ENCODE measurements around the gene CCL5. TPM values are rescaled to one million over a fixed set of nuclear protein-coding genes. Genes with fewer than 3 reads are reported as not detected.

CCL5 gene
- total and polyA plus RNA-seq, 7 donors = 1.8 to 15.5 (median 2.9) TPM; not detected in 1

DNA sequence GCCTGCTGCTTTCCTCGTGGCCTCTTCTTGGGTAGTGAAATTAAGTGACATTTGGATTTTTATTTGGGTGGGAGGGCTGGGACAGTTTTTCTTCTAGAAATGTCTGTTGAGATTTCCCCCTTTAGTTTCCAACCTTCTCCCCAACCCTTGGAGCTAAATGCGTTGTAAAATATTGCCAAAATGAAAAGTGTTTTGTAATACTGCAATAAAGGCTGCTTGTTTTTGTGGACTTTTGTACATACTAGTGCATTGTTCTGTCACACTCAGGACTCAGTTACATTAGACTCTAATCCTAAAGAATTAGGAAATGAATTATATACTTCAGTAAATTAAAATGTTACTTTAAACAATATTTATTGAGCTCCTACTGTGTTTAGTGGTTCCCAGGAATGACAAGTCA is 33.2 kb downstream of the CCL5 start:
- H3K36me3 ChIP-seq = peaks cover 26 to 81% (median 47%) of the 10 kb centered on the region in 4 donors
- TF ChIP-seq, protein P1, sequence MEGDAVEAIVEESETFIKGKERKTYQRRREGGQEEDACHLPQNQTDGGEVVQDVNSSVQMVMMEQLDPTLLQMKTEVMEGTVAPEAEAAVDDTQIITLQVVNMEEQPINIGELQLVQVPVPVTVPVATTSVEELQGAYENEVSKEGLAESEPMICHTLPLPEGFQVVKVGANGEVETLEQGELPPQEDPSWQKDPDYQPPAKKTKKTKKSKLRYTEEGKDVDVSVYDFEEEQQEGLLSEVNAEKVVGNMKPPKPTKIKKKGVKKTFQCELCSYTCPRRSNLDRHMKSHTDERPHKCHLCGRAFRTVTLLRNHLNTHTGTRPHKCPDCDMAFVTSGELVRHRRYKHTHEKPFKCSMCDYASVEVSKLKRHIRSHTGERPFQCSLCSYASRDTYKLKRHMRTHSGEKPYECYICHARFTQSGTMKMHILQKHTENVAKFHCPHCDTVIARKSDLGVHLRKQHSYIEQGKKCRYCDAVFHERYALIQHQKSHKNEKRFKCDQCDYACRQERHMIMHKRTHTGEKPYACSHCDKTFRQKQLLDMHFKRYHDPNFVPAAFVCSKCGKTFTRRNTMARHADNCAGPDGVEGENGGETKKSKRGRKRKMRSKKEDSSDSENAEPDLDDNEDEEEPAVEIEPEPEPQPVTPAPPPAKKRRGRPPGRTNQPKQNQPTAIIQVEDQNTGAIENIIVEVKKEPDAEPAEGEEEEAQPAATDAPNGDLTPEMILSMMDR (IDR thresholded peaks at IDR 0.05) = no peak
- TF ChIP-seq EP300 (IDR thresholded peaks at IDR 0.05) (no peak), POLR2AphosphoS5 (IDR thresholded peaks at IDR 0.05) (no peak), POLR2A (IDR thresholded peaks at IDR 0.05) (no peak)
- intact Hi-C loops (cut with DNase I) = no loop called here
- H3K27ac ChIP-seq = no peak overlapping the region
- H3K27me3 ChIP-seq = no peaks in the 10 kb centered on the region
- no peak overlapping the region for H3K4me3 ChIP-seq
- H3K9me3 ChIP-seq = no peaks in the 10 kb centered on the region
- 37 to 71% methylated on average over 2 of the region's 2 CpGs for WGBS, 2 donors
- H3K4me1 ChIP-seq = no peaks in the 10 kb centered on the region
- DNase-seq = no peak

DNA sequence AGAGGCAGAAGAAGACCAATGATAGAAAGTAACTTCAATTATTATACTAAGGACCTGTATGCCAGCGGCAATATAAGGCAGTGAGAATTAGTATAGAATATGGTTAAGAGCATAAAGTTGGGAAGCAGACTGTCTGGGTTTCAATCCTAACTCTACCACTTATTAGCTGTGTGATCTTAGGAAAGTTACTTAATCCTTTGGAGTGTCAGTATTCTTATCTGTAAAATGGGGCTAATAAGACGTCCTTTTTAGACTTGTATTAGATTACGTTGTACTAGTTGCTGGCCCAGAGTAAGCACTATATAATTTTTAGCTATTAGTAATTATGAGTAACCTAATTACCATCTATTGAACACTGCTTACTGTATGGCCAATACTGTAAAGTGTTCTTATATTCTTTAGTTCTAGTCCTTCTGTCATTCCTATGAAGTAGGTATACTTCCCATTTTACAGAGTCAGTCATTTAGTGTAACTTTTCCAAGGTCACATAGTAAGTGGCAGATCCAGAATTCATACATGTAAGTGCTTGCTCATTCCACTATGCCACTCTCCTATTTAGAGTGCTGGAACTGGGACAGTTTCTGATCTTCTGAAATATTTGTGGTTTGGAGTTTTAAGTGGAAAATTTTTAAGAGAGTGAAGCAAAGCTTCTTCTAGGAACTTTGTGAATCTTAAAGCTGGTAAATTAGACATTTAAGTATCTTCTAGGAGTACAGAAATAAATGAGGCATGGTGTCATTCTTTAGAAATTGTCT is 33.9 kb downstream of the CCL5 start:
- 87 to 91% methylated on average over 3 of the region's 3 CpGs for WGBS, 2 donors
- peaks cover 26 to 88% (median 51%) of the 10 kb centered on the region in 4 donors for H3K36me3 ChIP-seq
- no peaks in the 10 kb centered on the region for H3K9me3 ChIP-seq
- DNase-seq = no peak
- H3K27me3 ChIP-seq = no peaks in the 10 kb centered on the region
- intact Hi-C loops (cut with DNase I) = no loop called here
- no peaks in the 10 kb centered on the region for H3K4me1 ChIP-seq
- H3K4me3 ChIP-seq = no peak overlapping the region
- H3K27ac ChIP-seq = no peak overlapping the region
- TF ChIP-seq POLR2AphosphoS5 (IDR thresholded peaks at IDR 0.05) = no peak
- TF ChIP-seq, protein P1 (IDR thresholded peaks at IDR 0.05) = no peak
- TF ChIP-seq EP300 (IDR thresholded peaks at IDR 0.05) = no peak

DNA sequence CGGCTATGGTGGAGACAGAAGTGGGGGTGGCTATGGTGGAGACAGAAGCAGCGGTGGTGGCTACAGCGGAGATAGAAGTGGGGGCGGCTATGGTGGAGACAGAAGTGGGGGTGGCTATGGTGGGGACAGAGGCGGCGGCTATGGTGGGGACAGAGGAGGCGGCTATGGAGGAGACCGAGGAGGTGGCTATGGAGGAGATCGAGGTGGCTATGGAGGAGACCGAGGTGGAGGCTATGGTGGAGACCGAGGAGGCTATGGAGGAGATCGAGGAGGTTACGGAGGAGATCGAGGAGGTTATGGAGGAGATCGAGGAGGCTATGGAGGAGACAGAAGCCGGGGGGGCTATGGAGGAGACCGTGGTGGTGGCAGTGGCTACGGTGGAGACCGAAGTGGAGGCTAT is 35.6 kb downstream of the CCL5 start:
- no peaks in the 10 kb centered on the region for H3K27me3 ChIP-seq
- H3K27ac ChIP-seq = no peak overlapping the region
- H3K4me3 ChIP-seq = no peak overlapping the region
- no peaks in the 10 kb centered on the region for H3K9me3 ChIP-seq
- intact Hi-C loops (cut with DNase I) = no loop called here
- TF ChIP-seq, protein P1 (IDR thresholded peaks at IDR 0.05) = no peak
- TF ChIP-seq EP300 (IDR thresholded peaks at IDR 0.05) = no peak
- no peak for TF ChIP-seq POLR2A (IDR thresholded peaks at IDR 0.05)
- no peak for TF ChIP-seq POLR2AphosphoS5 (IDR thresholded peaks at IDR 0.05)
- WGBS, 2 donors = 98 to 99% methylated on average over 19 of the region's 19 CpGs
- H3K4me1 ChIP-seq = no peaks in the 10 kb centered on the region
- H3K36me3 ChIP-seq = peaks cover 26 to 95% (median 56%) of the 10 kb centered on the region in 4 donors
- no peak for DNase-seq

DNA sequence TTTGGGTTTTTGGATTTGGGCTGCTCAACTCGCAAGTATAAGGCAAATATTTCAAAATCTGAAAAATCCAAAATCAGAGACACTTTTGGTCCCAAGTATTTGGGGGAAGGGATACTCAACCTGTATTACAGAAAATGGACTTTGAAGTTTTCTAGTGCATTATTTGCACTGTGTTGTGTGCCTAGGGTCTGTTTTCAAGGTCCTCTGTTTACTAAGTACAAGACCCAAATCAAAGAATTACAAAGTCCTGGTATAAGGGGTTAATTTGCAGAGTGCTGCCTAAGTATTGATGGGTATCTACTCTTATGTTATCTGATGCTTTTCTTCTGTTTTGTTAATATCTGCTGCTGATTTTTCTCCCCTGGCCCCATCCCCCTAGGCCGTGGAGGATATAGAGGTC is 36.5 kb downstream of the CCL5 start:
- Histone ChIP-seq H3K36me3 (peaks cover 26 to 100% (median 58%) of the 10 kb centered on the region in 4 donors), H3K4me3 (no peak overlapping the region), H3K27ac (no peak overlapping the region), H3K4me1 (no peaks in the 10 kb centered on the region), H3K27me3 (no peaks in the 10 kb centered on the region), H3K9me3 (no peaks in the 10 kb centered on the region)
- WGBS, 2 donors = 91 to 95% methylated on average over 2 of the region's 2 CpGs
- TF ChIP-seq, protein P1 (IDR thresholded peaks at IDR 0.05) = no peak
- TF ChIP-seq POLR2AphosphoS5 (IDR thresholded peaks at IDR 0.05) = no peak
- TF ChIP-seq EP300 (IDR thresholded peaks at IDR 0.05) = no peak
- no peak for TF ChIP-seq POLR2A (IDR thresholded peaks at IDR 0.05)
- intact Hi-C loops (cut with DNase I) = no loop called here
- DNase-seq = no peak

All from sigmoid colon (tissue), 7 donors.